A673 (cell line): ENCODE data around the gene TREML2.

Source experiments
- EZH2 ChIP-seq: fragments of 200-600 bp; sonication (generic); IDR thresholded peaks from 2 replicates; pipeline ENCODE4 v1.6.1; 2017; ENCODE audit warnings: borderline replicate concordance, low read depth, mild to moderate bottlenecking, mixed read lengths, antibody characterized with exemption, low read length; ENCODE audit not compliant: poor library complexity, severe bottlenecking
- TF ChIP-seq, protein P1 (sequence below): fragments of 300-800, 200-600 bp; sonication (generic); conservative IDR thresholded peaks from 2 replicates; pipeline ENCODE4 v1.5.1; 2017; ENCODE audit warnings: low read depth, mild to moderate bottlenecking, antibody characterized with exemption, low read length, moderate library complexity, mixed read lengths

DNA sequence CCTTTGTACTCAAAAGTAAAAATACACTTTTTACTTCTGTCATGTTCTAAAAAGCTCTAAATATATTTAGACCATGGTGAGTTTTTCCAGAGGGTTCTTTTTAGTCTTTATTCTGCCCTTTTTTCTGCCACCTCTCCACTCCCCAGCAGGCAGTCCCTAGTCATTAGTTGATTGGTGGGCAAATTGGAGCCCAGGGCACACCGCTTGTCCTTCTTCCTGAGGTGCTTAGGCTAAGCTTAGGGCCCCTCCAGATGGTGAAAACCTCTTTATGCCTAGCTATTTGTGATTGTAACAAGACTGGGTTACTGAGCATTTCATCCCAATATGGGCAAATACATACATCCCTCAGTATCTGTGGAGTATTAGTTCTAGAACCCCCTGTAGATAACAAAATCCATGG is 53.0 kb downstream of the TREML2 start:
- no peak for TF ChIP-seq EZH2
- TF ChIP-seq, protein P1, sequence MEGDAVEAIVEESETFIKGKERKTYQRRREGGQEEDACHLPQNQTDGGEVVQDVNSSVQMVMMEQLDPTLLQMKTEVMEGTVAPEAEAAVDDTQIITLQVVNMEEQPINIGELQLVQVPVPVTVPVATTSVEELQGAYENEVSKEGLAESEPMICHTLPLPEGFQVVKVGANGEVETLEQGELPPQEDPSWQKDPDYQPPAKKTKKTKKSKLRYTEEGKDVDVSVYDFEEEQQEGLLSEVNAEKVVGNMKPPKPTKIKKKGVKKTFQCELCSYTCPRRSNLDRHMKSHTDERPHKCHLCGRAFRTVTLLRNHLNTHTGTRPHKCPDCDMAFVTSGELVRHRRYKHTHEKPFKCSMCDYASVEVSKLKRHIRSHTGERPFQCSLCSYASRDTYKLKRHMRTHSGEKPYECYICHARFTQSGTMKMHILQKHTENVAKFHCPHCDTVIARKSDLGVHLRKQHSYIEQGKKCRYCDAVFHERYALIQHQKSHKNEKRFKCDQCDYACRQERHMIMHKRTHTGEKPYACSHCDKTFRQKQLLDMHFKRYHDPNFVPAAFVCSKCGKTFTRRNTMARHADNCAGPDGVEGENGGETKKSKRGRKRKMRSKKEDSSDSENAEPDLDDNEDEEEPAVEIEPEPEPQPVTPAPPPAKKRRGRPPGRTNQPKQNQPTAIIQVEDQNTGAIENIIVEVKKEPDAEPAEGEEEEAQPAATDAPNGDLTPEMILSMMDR = no peak
